Endothelial cell of umbilical vein (primary cell): ENCODE measurements around the gene ATP13A2.

Source experiments
- EZH2 ChIP-seq: IDR thresholded peaks from 2 replicates; pipeline ENCODE4 v1.6.1; 2012; ENCODE audit warnings: borderline replicate concordance, low read depth, mild to moderate bottlenecking, moderate library complexity, low read length, inconsistent platforms; ENCODE audit not compliant: severe bottlenecking
- GATA2 ChIP-seq: IDR thresholded peaks from 2 replicates; pipeline ENCODE4 v1.7.0; 2011; ENCODE audit warnings: low read depth, mild to moderate bottlenecking, moderate library complexity, mixed read lengths, low read length; ENCODE audit not compliant: insufficient read length, insufficient read depth
- POLR2A ChIP-seq: IDR thresholded peaks from 2 replicates; pipeline ENCODE4 v1.6.1; 2012; ENCODE audit warnings: low read depth, mild to moderate bottlenecking, control low read depth, low read length
- POLR2AphosphoS5 ChIP-seq: IDR thresholded peaks from 2 replicates; pipeline ENCODE4 v1.6.1; 2012; ENCODE audit warnings: low read depth, mild to moderate bottlenecking, control low read depth, low read length, moderate library complexity; ENCODE audit not compliant: insufficient read depth
- TF ChIP-seq, protein P1 (sequence below): IDR thresholded peaks from 2 replicates; pipeline ENCODE4 v1.6.1; 2011; ENCODE audit not compliant: insufficient read depth, insufficient read length
- TF ChIP-seq, protein P2 (sequence below), 2 donors: IDR thresholded peaks; 1 replicate in 1 of 2; 2 replicates in 1 of 2; pipeline ENCODE4 v1.5.1; 2011; ENCODE audit warnings: low read length in 2 of 2, mild to moderate bottlenecking in 2 of 2, moderate library complexity in 2 of 2, control low read depth in 1 of 2, inconsistent platforms in 1 of 2, low read depth in 1 of 2; ENCODE audit not compliant: insufficient read depth in 1 of 2; ENCODE audit errors: extremely low read depth in 1 of 2

DNA sequence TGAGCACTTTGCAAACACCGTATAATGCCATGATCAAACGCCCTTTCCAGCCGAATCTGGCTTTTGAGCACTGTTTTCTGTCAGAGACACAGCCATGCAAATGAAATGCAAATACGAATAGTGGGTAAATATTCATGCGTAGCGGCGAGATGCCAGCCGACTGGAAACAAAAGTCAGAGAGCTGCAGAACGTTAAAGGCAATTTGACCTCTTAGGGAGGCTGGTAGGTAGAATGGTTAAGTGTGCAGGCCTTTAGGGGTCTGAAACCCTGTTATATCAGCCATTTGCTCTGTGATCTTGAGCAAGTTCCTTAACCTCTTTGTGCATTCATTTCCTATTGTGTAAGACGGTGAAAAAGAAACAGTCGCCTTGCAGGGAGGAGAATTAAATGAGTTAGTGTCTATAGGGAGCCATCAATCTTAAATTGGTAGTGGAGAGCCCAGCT is 48.6 kb upstream of the ATP13A2 start:
- TF ChIP-seq, protein P1, sequence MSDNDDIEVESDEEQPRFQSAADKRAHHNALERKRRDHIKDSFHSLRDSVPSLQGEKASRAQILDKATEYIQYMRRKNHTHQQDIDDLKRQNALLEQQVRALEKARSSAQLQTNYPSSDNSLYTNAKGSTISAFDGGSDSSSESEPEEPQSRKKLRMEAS = no peak
- TF ChIP-seq, protein P2, sequence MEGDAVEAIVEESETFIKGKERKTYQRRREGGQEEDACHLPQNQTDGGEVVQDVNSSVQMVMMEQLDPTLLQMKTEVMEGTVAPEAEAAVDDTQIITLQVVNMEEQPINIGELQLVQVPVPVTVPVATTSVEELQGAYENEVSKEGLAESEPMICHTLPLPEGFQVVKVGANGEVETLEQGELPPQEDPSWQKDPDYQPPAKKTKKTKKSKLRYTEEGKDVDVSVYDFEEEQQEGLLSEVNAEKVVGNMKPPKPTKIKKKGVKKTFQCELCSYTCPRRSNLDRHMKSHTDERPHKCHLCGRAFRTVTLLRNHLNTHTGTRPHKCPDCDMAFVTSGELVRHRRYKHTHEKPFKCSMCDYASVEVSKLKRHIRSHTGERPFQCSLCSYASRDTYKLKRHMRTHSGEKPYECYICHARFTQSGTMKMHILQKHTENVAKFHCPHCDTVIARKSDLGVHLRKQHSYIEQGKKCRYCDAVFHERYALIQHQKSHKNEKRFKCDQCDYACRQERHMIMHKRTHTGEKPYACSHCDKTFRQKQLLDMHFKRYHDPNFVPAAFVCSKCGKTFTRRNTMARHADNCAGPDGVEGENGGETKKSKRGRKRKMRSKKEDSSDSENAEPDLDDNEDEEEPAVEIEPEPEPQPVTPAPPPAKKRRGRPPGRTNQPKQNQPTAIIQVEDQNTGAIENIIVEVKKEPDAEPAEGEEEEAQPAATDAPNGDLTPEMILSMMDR (IDR thresholded peaks at IDR 0.05; ENCODE audit: extremely low read depth in 1 of 2, insufficient read depth in 1 of 2, low read depth in 1 of 2, low read length in 2 of 2) = no peak
- no peak for TF ChIP-seq POLR2AphosphoS5
- TF ChIP-seq POLR2A = no peak
- TF ChIP-seq GATA2 = no peak
- TF ChIP-seq EZH2 = no peak
